Hindlimb muscle (tissue), 1 donor: ENCODE results near the gene FDXACB1. TPM values are rescaled to one million over a fixed set of nuclear protein-coding genes. Genes with fewer than 3 reads are reported as not detected.

Experiments
- DNase-seq: peaks from one replicate; pipeline ENCODE4 v3.0.0-alpha.2; 2013
- polyA plus RNA-seq: library from polyadenylated mRNA; unstranded; fragments of 120-200 nt; gene quantifications from one replicate; pipeline ENCODE4 v1.2.1, GENCODE V29; 2013; ENCODE audit not compliant: insufficient read length

Gene FDXACB1, protein sequence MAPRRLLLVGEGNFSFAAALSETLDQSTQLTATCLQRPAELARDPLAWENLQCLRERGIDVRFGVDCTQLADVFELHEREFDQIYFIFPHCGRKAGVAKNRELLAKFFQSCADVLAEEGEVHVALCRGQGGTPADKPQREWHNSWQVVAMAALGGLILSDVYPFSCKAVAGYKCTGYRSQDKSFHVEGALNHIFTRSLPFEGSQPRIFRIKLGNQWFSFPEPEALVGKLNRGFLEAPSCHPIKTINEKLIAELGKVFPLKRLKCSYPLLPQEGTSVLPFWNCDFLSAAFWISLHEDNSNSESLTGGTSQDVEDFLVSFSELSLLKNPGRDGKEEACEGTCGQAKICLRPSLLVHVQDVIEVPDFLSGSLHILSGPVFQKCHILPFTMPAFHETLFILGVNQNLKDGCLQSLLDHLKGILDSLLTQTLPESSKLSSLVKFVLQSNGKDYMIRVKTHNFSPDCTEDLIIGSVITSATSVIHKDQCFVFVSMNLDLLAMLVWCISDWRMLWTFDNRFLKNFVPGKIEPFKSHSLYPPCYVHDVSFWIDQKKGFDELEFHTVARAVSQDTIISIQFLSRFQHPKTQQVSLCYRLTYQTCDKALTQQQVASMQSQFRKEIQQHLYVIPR
- polyA plus RNA-seq, result 1.6 TPM

DNA sequence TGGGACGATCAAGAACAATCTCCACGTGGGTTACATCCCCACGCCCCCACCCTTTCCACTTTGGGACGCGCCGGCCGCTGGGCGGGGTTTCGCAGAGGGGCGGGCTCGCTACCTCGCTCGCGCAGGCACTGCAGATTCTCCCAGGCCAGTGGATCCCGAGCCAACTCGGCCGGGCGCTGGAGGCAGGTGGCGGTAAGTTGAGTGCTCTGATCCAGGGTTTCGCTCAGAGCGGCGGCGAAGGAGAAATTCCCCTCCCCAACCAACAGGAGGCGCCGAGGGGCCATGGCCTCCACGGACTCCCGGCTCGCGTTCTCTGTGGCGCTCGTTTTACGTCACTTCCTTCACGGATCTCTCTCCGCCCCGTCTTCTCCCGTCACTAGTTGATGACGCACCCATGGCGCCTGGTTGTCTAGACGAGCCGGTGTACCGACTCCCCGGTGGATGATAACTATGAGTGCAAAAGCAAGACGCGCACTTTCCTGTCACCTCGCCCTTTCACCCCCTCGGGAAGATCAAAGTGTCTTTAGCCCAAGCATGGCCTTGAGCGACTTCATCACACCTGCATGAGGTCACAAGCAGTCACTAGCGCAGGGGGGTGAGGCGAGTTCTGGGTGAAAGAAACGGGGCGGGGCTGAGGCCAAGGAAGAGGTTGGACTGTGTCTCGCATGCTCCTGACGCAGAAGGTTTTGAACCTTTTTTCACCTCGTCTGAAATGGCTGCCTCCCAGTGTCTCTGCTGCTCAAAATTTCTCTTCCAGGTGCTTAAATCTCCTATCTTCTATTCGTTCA is at the start of gene FDXACB1, which contains the start of gene CFAP68:
TSS of gene FDXACB1 (minus strand) at position 317 of the 788 bp plus-strand sequence. CDS start at position 284, 33 bp downstream.
TSS of gene CFAP68 (plus strand) at position 693 of the 788 bp plus-strand sequence. CDS start at position 713, 20 bp downstream.
- DNase-seq, result peak; percentile 96

DNA sequence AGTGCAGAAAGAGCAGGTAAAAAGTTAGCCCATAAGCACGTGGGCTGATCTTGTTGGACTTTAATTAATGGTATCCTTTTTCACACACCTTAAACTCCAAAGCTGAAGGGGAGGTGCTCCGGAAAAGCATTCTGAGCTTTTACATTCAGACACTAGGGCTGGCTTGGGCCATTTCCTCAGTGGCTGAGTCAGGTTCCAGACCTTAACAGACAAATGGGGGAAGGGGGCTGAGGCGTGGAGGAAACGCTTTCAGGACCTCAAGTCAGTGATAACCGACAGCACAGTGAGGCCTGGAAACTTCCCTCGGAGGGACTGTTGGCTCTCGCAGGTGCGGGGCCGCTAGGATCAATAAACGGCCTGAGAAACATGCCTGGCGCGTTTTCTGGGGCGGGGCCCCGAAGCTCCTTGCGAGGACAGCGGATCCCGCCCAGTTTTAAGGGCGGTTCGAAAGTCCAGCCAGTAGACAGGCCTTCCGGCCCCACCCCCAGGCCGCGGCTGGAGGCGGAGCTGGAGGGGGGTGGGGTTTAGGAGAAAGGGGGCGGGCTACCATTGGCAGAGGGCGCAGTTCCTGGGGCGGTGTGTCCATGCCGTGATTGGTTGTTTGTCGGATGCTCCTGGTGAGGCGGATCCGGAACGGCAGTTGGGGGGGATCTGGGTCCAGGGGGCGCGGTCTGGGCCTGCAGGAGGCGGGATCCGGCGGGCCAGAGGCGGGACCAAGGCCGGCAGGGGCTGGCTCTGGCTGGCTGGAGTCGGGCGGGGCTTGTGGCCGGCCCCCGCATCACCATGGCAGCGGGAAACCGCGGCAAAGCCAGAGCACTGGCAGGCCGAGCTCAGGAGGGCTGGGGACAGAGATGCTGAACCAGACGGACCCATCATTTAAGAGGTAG is 47.8 kb upstream of the FDXACB1 start:
- DNase-seq, result peak; percentile 96

GRCh38 chr11:111925953-111926352 is 47.0 kb upstream of the FDXACB1 start:
- DNase-seq, result no peak

- DNase-seq, result no peak
These were observed 45.0 kb upstream of the FDXACB1 start for GRCh38 chr11:111923951-111924350.

DNA sequence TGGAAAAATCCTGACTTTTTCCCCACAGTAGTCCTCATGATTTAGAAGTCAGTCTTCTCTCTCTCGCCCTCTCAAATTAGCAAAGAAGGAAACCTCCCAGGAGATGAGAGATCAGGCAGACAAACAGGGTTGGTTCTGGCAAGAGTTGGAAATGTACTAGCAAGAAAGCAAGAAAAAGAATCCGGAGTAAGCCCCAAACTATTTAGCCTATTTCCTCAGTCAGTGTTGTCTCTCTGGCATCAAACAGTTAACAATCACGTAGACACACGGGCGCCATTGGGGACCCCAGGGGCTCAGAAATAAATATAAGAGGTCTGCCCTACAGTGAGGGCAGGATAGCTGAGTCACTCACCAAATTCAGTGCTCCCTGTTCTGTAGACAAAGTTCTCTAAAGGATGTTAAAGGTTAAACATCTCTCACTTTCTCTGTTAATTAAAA is 44.4 kb upstream of the FDXACB1 start:
- no peak for DNase-seq

DNA sequence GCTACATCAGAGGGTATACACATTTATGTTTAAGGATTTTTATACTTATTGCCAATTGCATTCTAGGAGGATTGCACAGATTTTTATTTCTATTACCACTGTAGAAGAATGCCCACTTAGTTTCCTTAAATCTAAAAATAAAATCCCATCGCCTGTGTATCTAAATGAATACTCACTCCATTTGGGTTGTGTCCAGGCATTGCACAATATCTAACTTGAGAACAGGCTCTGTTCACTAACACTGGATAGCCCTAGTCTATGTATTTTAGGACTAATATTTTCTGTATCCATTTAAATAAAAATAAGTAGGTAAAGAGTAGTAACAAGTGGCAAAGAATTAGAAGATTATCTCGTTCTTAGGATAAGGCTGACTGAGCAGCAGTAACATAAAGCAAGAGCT is 43.8 kb upstream of the FDXACB1 start:
- DNase-seq, result no peak

DNA sequence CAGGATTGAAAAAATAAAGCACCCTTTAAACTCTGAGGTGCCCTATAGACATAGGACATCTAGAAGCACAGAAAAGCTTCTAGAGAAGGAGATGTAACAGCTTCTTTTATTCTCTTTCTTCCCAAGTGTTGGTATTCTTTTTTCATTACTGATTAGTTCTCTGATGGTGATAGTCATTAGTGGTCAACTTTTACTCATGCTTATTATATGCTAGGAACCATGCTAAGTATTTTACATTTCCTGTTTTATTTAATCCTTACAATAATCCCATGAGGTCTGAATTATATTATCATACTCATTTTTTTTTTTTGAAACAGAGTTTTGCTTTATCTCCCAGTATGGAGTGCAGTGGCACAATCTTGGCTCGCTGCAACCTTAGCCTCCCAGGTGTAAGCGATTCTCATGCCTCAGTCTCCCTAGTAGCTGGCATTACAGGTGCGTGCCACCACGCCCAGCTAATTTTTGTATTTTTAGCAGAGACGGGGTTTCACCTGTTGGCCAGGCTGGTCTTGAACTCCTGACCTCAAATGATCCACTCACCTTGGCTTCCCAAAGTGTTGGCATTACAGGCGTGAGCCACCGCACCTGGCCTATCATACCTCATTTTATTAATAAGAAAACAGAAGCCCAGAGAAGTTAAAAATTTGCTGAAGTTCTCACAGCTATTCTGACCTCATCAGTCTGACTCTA is 42.7 kb upstream of the FDXACB1 start:
- no peak for DNase-seq

DNA sequence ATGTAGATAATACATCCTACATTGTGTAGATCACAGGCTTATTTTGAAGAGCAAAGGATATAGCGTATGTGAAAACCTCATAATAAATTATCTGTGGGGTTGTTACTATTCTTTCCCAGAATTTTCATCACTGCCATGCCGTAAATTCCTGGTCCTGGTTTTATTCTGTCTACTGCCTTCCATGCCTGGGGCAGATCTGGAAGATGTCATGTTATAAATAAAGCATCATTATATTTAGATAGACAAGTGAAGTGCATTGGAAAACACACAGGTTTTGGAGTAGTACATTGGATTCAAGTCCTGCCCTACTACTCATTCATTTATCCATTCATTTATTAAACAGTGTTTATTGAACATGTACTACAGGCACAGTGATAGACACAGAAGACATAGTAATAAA is 41.9 kb upstream of the FDXACB1 start:
- DNase-seq, result no peak

GRCh38 chr11:111918390-111919256 is 39.7 kb upstream of the FDXACB1 start, which contains the start of gene C11orf52:
Gene C11orf52 (plus strand): TSS chr11:111918913. CDS start chr11:111918973, 60 bp downstream.
- no peak for DNase-seq

DNA sequence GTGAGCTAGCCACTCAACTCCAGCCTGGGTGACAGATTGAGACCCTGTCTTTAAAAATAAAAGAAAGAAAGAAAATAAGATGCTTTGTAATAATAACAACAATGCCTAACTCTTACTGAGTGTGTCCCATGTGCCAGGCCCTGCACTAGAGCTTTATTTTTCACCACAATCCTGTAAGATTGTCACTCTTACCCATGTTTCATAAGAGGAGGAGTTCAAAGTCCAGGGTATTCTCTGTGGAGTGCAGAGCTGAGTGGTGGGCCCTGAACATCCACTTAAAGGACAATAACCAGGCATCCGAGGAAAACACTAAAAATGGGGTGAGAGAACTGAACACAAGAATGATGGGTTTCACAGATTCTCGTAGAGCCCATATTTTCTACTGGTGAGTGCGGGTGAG is 38.8 kb upstream of the FDXACB1 start:
- no peak for DNase-seq

GRCh38 chr11:111917312-111917711 is 38.3 kb upstream of the FDXACB1 start:
- no peak for DNase-seq

DNA sequence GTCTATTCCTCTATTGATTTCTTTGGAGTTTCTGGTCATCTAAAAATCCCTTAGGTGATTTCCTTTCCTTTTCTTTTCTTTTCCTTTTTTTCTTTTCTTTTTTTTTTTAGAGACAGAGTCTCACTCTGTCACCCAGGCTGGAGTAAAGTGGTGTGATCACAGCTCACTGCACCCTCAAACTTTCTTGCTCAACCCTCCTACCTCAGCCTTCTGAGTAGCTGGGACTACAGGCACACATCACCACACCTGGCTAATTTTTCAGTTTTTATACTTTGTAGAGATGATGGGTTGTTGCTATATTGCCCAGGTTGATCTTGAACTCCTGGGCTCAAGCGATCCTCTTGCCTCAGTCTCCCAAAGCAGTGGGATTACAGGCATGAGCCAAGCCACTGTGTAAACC is 37.8 kb upstream of the FDXACB1 start:
- no peak for DNase-seq

GRCh38 chr11:111913997-111914396 is 35.0 kb upstream of the FDXACB1 start:
- no peak for DNase-seq

DNA sequence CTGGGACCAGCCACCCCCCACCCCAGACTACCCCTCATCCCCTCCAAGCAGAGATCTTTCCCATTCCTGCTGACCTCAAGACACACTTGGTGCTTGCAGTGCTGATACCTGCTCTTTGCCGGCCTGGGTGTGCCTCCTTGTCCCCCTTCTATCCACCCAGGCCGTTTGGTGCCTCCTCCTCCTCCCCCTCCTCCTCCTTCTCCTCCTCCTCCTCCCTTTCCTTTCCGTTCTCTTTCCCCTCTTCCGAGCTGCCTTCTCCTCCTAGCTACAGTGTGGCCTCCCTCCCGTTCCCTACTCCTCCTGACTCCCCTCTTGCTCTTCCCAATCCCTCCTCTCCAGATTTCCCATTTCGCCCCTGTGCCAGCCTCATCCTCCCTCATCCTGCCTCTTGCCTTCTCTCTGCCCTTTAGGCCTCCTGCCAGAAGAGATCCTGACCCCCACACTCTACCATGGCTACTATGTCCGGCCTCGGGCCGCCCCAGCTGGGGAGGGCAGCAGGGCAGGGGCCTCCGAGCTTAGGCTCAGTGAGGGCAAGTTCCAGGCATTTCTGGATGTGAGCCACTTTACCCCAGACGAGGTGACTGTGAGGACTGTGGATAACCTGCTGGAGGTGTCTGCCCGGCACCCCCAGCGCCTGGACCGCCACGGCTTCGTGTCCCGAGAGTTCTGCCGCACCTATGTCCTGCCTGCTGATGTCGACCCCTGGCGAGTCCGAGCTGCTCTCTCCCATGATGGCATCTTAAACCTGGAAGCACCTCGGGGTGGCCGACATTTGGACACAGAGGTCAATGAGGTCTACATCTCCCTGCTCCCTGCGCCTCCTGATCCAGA is 34.3 kb upstream of the FDXACB1 start:
- no peak for DNase-seq

DNA sequence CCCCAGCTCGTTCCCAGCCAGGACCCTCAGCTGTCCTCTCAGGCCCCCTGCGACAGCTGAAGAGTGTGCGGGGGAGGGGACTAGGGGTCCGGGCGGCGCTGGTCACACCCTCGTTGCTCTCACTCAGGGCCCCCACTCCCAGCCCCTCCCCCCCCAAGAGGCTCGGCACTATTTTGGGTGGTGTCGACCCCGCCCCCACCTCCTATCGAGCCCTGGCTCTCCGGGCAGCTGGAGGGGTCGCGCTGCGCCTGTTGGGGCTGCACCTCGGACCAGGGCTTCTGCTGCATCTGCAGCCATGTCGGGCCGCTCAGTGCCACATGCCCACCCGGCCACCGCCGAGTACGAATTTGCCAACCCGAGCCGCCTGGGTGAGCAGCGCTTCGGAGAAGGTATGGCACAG is 33.6 kb upstream of the FDXACB1 start, which contains the start of gene HSPB2:
TSS of gene HSPB2 (plus strand) at position 200 of the 400 bp plus-strand sequence. CDS start at position 296, 96 bp downstream.
- DNase-seq, result no peak

GRCh38 chr11:111911563-111912401 is 32.8 kb upstream of the FDXACB1 start, which contains the start of gene CRYAB:
Gene CRYAB (minus strand): TSS chr11:111911770. CDS start chr11:111911724, 46 bp downstream.
- peak; percentile 84 for DNase-seq

- DNase-seq, result no peak
These were observed 32.0 kb upstream of the FDXACB1 start for GRCh38 chr11:111910676-111911562.
